Activated CD4-positive, CD25-positive, alpha-beta regulatory T cell treated with anti-CD3 and anti-CD28 coated beads, Interleukin-2, amount 50 U/mL, for 72 hours (primary cell): ENCODE data around the gene DOK3.
"Not testable (repeated sequence)": the region's sequence is repeated elsewhere in the genome, so short reads cannot be mapped to it uniquely, and the experiment has no call there.

Experiments used
- DNase-seq: peaks from one replicate; pipeline ENCODE4 v3.0.0; 2021

The DOK3 gene

GRCh38 chr5:177534433-177534832 lies 24.8 kb upstream of the DOK3 start:
- DNase-seq = not testable (repeated sequence)

GRCh38 chr5:177531209-177531940 lies 21.7 kb upstream of the DOK3 start:
- no peak for DNase-seq

- DNase-seq = no peak
These were observed 21.0 kb upstream of the DOK3 start for GRCh38 chr5:177530638-177531037.

GRCh38 chr5:177529247-177530203 lies 19.9 kb upstream of the DOK3 start:
- DNase-seq = no peak

GRCh38 chr5:177528631-177529030 lies 19.0 kb upstream of the DOK3 start:
- no peak for DNase-seq

GRCh38 chr5:177527595-177527994 lies 18.0 kb upstream of the DOK3 start:
- no peak for DNase-seq

GRCh38 chr5:177526791-177527190 lies 17.2 kb upstream of the DOK3 start:
- no peak for DNase-seq

GRCh38 chr5:177526191-177526590 lies 16.6 kb upstream of the DOK3 start:
- no peak for DNase-seq

GRCh38 chr5:177524941-177525655 lies 15.5 kb upstream of the DOK3 start:
- DNase-seq = no peak

- no peak for DNase-seq
These were observed 14.9 kb upstream of the DOK3 start for GRCh38 chr5:177524539-177524900.

- no peak for DNase-seq
These were observed 14.3 kb upstream of the DOK3 start for GRCh38 chr5:177523711-177524538.

- DNase-seq = no peak
These were observed 11.4 kb upstream of the DOK3 start for GRCh38 chr5:177520916-177521513.

GRCh38 chr5:177520271-177520670 lies 10.6 kb upstream of the DOK3 start:
- no peak for DNase-seq

GRCh38 chr5:177519463-177520235 lies 10.0 kb upstream of the DOK3 start:
- no peak for DNase-seq

GRCh38 chr5:177516601-177517568 lies 7.3 kb upstream of the DOK3 start, which contains the start of gene DDX41:
Gene DDX41, minus strand, starts transcription at chr5:177516961. Its CDS starts 16 bp downstream, at chr5:177516945.
- peak; percentile 94 for DNase-seq

GRCh38 chr5:177515580-177515979 lies 6.0 kb upstream of the DOK3 start:
- no peak for DNase-seq

- DNase-seq = no peak
These were observed 4.9 kb upstream of the DOK3 start for GRCh38 chr5:177514541-177514940.

GRCh38 chr5:177513500-177513899 lies 3.9 kb upstream of the DOK3 start:
- DNase-seq = no peak

GRCh38 chr5:177512736-177513380 lies 3.2 kb upstream of the DOK3 start:
- DNase-seq = no peak
